RWPE2 (cell line): ENCODE data around the gene RPN2.

Experiments used
- ATAC-seq: fragments of 200-7000 bp; cut with Tn5 transposase; 3 replicates; pipeline ENCODE4 v1.9.1; 2021; ENCODE audit warnings: low read depth
- DNase-seq: peaks from one replicate; pipeline ENCODE4 v3.0.0-alpha.2; 2020; ENCODE audit warnings: low spot score
- H3K27ac ChIP-seq: fragments of 450-650 bp; 2 replicates; pipeline ENCODE4 v1.5.1; 2017; ENCODE audit warnings: mild to moderate bottlenecking; ENCODE audit not compliant: poor library complexity, severe bottlenecking
- H3K27me3 ChIP-seq: fragments of 250-450 bp; sonication (Bioruptor Pico); 2 replicates; pipeline ENCODE4 v1.5.1; 2021; ENCODE audit warnings: mild to moderate bottlenecking, moderate library complexity; ENCODE audit not compliant: insufficient read depth, poor library complexity, severe bottlenecking
- H3K36me3 ChIP-seq: fragments of 250-450 bp; sonication (Bioruptor Pico); 2 replicates; pipeline ENCODE4 v1.5.1; 2020; ENCODE audit warnings: low read depth, mild to moderate bottlenecking, moderate library complexity
- H3K4me1 ChIP-seq: fragments of 250-450 bp; sonication (Bioruptor Pico); 2 replicates; pipeline ENCODE4 v1.5.1; 2021; ENCODE audit warnings: mild to moderate bottlenecking, moderate library complexity; ENCODE audit not compliant: insufficient read depth, poor library complexity, severe bottlenecking
- H3K4me3 ChIP-seq: fragments of 250-450 bp; sonication (Bioruptor Pico); 2 replicates; pipeline ENCODE4 v1.5.1; 2021; ENCODE audit warnings: mild to moderate bottlenecking, moderate library complexity; ENCODE audit not compliant: severe bottlenecking
- H3K9me3 ChIP-seq: fragments of 250-450 bp; sonication (Bioruptor Pico); 2 replicates; pipeline ENCODE4 v1.5.1; 2021; ENCODE audit warnings: mild to moderate bottlenecking, moderate library complexity; ENCODE audit not compliant: severe bottlenecking
- CTCF ChIP-seq: fragments of 450-650 bp; IDR thresholded peaks from one replicate; pipeline ENCODE4 v1.5.1; 2017; ENCODE audit warnings: mild to moderate bottlenecking, moderate library complexity; ENCODE audit not compliant: poor library complexity, severe bottlenecking

The RPN2 gene

GRCh38 chr20:37179683-37180524 lies 774 bp downstream of the RPN2 start:
- peak overlapping the region; percentile 88 for H3K4me3 ChIP-seq
- TF ChIP-seq CTCF, result no peak
- peak; percentile 22 for ATAC-seq
- H3K27ac ChIP-seq, result peak overlapping the region; percentile 88
- no peaks in the 10 kb centered on the region for H3K9me3 ChIP-seq
- DNase-seq, result no peak
- H3K4me1 ChIP-seq, result peaks cover 13% of the 10 kb centered on the region
- H3K27me3 ChIP-seq, result no peaks in the 10 kb centered on the region
- peaks cover 41% of the 10 kb centered on the region for H3K36me3 ChIP-seq

GRCh38 chr20:37185686-37186085 lies 6.6 kb downstream of the RPN2 start:
- TF ChIP-seq CTCF, result no peak
- Histone ChIP-seq H3K27ac (no peak overlapping the region), H3K4me3 (no peak overlapping the region), H3K36me3 (peaks cover 95% of the 10 kb centered on the region), H3K27me3 (no peaks in the 10 kb centered on the region), H3K4me1 (peaks cover 1% of the 10 kb centered on the region), H3K9me3 (no peaks in the 10 kb centered on the region)
- ATAC-seq (no peak), DNase-seq (no peak)

- Histone ChIP-seq H3K36me3 (peaks cover 95% of the 10 kb centered on the region), H3K4me1 (no peaks in the 10 kb centered on the region), H3K27ac (no peak overlapping the region), H3K9me3 (no peaks in the 10 kb centered on the region), H3K4me3 (no peak overlapping the region), H3K27me3 (no peaks in the 10 kb centered on the region)
- no peak for DNase-seq
- no peak for TF ChIP-seq CTCF
- ATAC-seq, result no peak
These were observed 9.7 kb downstream of the RPN2 start for GRCh38 chr20:37188787-37189186.

- Histone ChIP-seq H3K9me3 (no peaks in the 10 kb centered on the region), H3K36me3 (peaks cover 91% of the 10 kb centered on the region), H3K4me1 (no peaks in the 10 kb centered on the region), H3K27ac (no peak overlapping the region), H3K27me3 (no peaks in the 10 kb centered on the region), H3K4me3 (no peak overlapping the region)
- TF ChIP-seq CTCF, result no peak
- no peak for DNase-seq
- ATAC-seq, result no peak
These were observed 10.4 kb downstream of the RPN2 start for GRCh38 chr20:37189416-37190016.
